ENCODE measurements around the gene AOC2.
A peak's percentile ranks its signal among the peaks of the same experiment; 100 is the strongest.

Gene AOC2

DNA sequence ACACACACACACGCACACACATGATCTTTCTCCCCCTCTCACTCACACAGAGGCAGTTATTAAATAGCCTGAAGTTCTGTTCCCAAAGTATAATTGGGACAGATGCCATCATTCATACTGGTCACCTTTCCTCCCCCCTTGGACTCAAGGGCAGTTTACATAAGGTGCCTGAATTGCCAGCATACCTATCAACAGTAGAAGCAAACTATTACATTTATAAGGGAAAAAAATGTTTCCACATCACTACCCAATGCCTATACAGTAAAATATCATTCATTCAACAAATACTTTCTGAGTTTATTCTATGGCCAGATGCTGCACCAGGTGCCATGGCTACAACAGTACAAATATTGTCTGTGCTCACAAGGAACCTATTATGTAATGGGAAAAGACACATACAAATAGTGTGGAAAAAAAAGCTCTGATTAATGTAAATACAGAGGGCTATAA is 39.4 kb upstream of the AOC2 start:
- Histone ChIP-seq H3K27me3 (ENCODE audit: control insufficient read depth in 1 of 2, insufficient read depth in 2 of 2, low read length in 2 of 2) (no peaks in the 10 kb centered on the region), H3K4me1 (ENCODE audit: control insufficient read depth in 1 of 2, insufficient read depth in 2 of 2, low read length in 2 of 2) (peaks cover 14 to 27% of the 10 kb centered on the region in 2 donors), H3K4me3 (ENCODE audit: low read depth in 1 of 2, low read length in 2 of 2) (no peak overlapping the region), H3K36me3 (ENCODE audit: control insufficient read depth in 1 of 2, insufficient read depth in 2 of 2, low read length in 2 of 2) (peaks cover 0 to 3% of the 10 kb centered on the region in 2 donors), H3K9ac (ENCODE audit: low read depth in 1 of 2, low read length in 2 of 2) (no peak overlapping the region), H3K27ac (ENCODE audit: low read depth, low read length) (no peak overlapping the region), H3K9me3 (ENCODE audit: control insufficient read depth in 1 of 2, low read length in 2 of 2) (no peaks in the 10 kb centered on the region)

DNA sequence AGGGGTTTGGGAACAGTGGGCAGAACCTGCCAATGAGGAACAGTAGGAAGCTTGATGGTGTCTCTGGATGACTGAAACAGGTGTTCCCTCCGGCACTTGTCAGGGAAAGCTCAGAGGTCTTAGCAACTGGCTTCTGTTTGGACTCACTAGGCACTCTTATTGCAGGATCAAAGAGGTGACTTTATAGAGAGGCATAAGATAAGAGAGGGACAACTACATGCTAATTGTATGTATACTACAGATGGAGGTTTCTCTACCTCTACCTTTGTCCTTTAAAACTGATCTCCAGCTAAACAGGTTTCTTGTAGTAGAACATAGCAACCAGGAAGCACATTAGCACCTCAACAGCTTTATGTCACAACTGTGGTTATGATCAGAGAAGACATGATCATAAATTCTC is 38.1 kb upstream of the AOC2 start:
- peak overlapping the region; percentile 73 for H3K27ac ChIP-seq (ENCODE audit: low read depth, low read length)
- H3K9ac ChIP-seq (ENCODE audit: low read depth in 1 of 2, low read length in 2 of 2), result peak overlapping the region in 1 of 2 donors; percentile 11
- peaks cover 8 to 16% of the 10 kb centered on the region in 2 donors for H3K36me3 ChIP-seq (ENCODE audit: control insufficient read depth in 1 of 2, insufficient read depth in 2 of 2, low read length in 2 of 2)
- no peaks in the 10 kb centered on the region for H3K27me3 ChIP-seq (ENCODE audit: control insufficient read depth in 1 of 2, insufficient read depth in 2 of 2, low read length in 2 of 2)
- no peaks in the 10 kb centered on the region for H3K9me3 ChIP-seq (ENCODE audit: control insufficient read depth in 1 of 2, low read length in 2 of 2)
- peak overlapping the region in 1 of 2 donors; percentile 42 for H3K4me3 ChIP-seq (ENCODE audit: low read depth in 1 of 2, low read length in 2 of 2)
- H3K4me1 ChIP-seq (ENCODE audit: control insufficient read depth in 1 of 2, insufficient read depth in 2 of 2, low read length in 2 of 2), result peaks cover 14 to 27% of the 10 kb centered on the region in 2 donors

DNA sequence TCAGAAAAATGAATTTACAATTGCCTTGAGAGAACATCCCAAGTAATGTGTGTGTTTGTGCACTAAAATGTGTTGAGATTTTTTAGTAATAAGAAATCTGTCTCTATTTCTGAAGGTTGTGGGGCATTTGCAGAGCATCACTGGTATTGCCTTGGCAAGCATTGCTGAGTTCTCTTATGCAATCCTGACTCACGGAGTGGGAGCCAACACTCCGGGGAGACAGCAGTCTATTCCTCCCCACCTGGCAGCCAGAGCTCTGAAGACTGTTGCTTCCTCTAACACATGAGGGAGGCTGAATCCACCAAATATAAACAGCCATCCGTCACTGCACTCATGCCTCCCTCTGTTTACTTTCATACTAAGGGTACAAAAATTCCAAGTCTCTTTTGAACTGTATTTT is 35.1 kb upstream of the AOC2 start:
- H3K4me1 ChIP-seq (ENCODE audit: control insufficient read depth in 1 of 2, insufficient read depth in 2 of 2, low read length in 2 of 2), result peaks cover 10 to 21% of the 10 kb centered on the region in 2 donors
- H3K36me3 ChIP-seq (ENCODE audit: control insufficient read depth in 1 of 2, insufficient read depth in 2 of 2, low read length in 2 of 2), result peaks cover 18 to 32% of the 10 kb centered on the region in 2 donors
- H3K4me3 ChIP-seq (ENCODE audit: low read depth in 1 of 2, low read length in 2 of 2), result no peak overlapping the region
- no peaks in the 10 kb centered on the region for H3K9me3 ChIP-seq (ENCODE audit: control insufficient read depth in 1 of 2, low read length in 2 of 2)
- no peaks in the 10 kb centered on the region for H3K27me3 ChIP-seq (ENCODE audit: control insufficient read depth in 1 of 2, insufficient read depth in 2 of 2, low read length in 2 of 2)
- no peak overlapping the region for H3K27ac ChIP-seq (ENCODE audit: low read depth, low read length)
- no peak overlapping the region for H3K9ac ChIP-seq (ENCODE audit: low read depth in 1 of 2, low read length in 2 of 2)

DNA sequence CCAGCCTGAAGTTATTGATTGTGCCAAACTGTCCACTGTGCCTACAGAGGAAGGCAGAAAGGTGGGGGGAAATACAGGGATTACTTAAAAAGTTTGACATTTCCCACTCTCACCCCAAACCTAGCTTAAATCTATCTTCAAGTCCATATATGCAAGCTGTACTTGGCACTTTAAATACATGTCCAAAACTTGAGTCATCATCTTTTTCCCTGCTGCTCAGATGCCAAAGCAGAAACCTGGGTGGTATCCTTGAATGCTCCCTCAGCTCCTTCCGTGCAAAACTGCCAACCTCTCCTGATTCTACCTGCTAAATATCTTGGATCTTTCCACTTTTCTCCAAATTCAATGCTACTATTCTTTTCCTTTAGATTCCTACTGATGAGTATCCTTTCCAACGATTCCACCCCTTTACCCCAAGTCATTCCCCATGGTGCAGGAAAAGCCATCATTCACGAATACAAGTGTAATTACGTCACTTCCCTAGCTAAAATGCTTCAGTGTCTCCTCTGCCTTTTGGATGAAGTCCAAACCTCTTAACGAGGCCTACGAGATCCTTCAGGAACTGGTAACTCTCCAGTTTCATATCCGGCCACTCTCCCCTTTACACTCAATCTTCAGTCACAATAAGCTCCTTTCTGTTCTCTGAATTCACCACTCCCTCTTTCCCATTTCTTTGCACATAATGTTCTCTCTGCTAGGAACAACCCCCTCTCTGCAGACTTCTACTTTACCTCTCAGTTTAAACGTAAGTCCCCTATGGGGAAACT is 29.6 kb upstream of the AOC2 start:
- Histone ChIP-seq H3K9me3 (ENCODE audit: control insufficient read depth in 1 of 2, low read length in 2 of 2) (no peaks in the 10 kb centered on the region), H3K27ac (ENCODE audit: low read depth, low read length) (no peak overlapping the region), H3K36me3 (ENCODE audit: control insufficient read depth in 1 of 2, insufficient read depth in 2 of 2, low read length in 2 of 2) (peaks cover 53 to 85% of the 10 kb centered on the region in 2 donors)

DNA sequence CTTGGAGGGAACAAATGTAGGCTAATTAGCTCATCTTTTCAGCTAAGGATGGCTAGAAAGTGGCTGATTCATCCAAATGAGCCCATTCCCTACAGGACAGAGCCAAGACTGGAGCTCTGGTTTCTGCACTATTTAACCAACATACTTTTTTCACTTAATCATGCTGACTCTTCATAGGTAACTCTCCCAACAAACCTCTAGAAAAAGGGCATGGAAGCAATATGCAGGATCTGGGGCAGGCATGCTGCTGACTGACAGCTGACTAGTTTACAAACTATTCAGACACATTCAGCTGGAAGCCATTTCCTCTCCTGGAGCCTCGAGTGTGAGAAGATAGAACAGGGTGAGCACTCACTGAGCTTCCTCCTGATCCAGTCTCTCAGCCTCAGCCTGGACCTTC is 26.5 kb upstream of the AOC2 start:
- Histone ChIP-seq H3K9ac (ENCODE audit: low read depth in 1 of 2, low read length in 2 of 2) (no peak overlapping the region), H3K27ac (ENCODE audit: low read depth, low read length) (no peak overlapping the region), H3K36me3 (ENCODE audit: control insufficient read depth in 1 of 2, insufficient read depth in 2 of 2, low read length in 2 of 2) (peaks cover 48 to 82% of the 10 kb centered on the region in 2 donors), H3K4me3 (ENCODE audit: low read depth in 1 of 2, low read length in 2 of 2) (no peak overlapping the region), H3K27me3 (ENCODE audit: control insufficient read depth in 1 of 2, insufficient read depth in 2 of 2, low read length in 2 of 2) (no peaks in the 10 kb centered on the region), H3K4me1 (ENCODE audit: control insufficient read depth in 1 of 2, insufficient read depth in 2 of 2, low read length in 2 of 2) (peaks cover 0 to 9% of the 10 kb centered on the region in 2 donors), H3K9me3 (ENCODE audit: control insufficient read depth in 1 of 2, low read length in 2 of 2) (no peaks in the 10 kb centered on the region)

More for the DNA sequence above, 29.6 kb upstream of the AOC2 start:
- H3K9ac ChIP-seq (ENCODE audit: low read depth in 1 of 2, low read length in 2 of 2), result no peak overlapping the region
- peaks cover 0 to 7% of the 10 kb centered on the region in 2 donors for H3K4me1 ChIP-seq (ENCODE audit: control insufficient read depth in 1 of 2, insufficient read depth in 2 of 2, low read length in 2 of 2)
- H3K27me3 ChIP-seq (ENCODE audit: control insufficient read depth in 1 of 2, insufficient read depth in 2 of 2, low read length in 2 of 2), result no peaks in the 10 kb centered on the region
- H3K4me3 ChIP-seq (ENCODE audit: low read depth in 1 of 2, low read length in 2 of 2), result no peak overlapping the region

DNA sequence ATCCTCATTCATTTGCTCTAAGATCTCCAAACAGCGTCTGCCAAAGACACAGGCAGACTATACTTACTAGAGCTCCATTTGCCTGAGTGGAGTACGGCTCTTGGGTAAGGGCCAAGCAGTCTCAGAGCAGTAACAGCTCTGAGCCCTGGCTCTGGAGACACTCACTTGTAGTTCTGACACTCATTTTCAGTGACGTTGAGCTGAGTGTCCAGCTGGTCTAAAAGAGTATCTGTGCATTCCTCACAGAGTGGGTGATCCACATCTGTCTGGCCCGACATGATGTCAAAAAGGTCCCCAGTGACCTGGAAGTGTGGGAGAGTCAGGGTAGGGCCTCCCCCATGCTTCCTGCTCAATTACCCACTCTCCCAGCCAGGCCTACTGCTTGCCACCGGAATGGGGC is 26.0 kb upstream of the AOC2 start:
- Histone ChIP-seq H3K9ac (ENCODE audit: low read depth in 1 of 2, low read length in 2 of 2) (no peak overlapping the region), H3K27ac (ENCODE audit: low read depth, low read length) (no peak overlapping the region), H3K4me1 (ENCODE audit: control insufficient read depth in 1 of 2, insufficient read depth in 2 of 2, low read length in 2 of 2) (peaks cover under 1 to 14% of the 10 kb centered on the region in 2 donors), H3K27me3 (ENCODE audit: control insufficient read depth in 1 of 2, insufficient read depth in 2 of 2, low read length in 2 of 2) (no peaks in the 10 kb centered on the region), H3K9me3 (ENCODE audit: control insufficient read depth in 1 of 2, low read length in 2 of 2) (no peaks in the 10 kb centered on the region), H3K36me3 (ENCODE audit: control insufficient read depth in 1 of 2, insufficient read depth in 2 of 2, low read length in 2 of 2) (peaks cover 48 to 79% of the 10 kb centered on the region in 2 donors), H3K4me3 (ENCODE audit: low read depth in 1 of 2, low read length in 2 of 2) (no peak overlapping the region)

DNA sequence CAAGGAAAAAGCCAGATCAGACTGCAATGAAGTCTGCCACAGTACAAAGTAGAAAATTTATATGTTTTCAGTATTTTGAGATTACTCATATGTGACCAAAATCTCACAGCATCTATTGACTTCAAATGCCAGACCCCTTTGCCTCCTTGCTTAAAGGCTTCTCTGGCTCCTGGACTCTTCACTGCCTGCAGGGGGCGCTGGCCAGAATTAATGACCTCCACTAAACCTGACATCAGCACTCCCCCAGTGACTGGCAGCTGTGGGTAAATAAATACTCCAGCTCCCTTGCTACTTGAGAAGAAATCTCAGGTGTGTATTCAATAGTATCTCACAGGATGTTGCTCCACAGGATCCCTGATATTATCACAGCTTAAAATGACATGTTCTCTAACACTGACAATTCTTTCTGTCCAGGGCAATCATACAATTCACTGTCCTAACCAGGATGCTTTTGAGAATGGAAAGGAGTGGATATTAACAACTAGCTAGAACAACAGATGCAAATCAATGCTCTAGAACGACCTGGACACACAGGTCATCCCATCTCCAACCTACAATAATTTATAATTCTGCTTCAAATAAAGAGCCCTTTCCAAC is 24.3 kb upstream of the AOC2 start:
- no peak overlapping the region for H3K27ac ChIP-seq (ENCODE audit: low read depth, low read length)
- no peaks in the 10 kb centered on the region for H3K9me3 ChIP-seq (ENCODE audit: control insufficient read depth in 1 of 2, low read length in 2 of 2)
- peaks cover 4 to 18% of the 10 kb centered on the region in 2 donors for H3K4me1 ChIP-seq (ENCODE audit: control insufficient read depth in 1 of 2, insufficient read depth in 2 of 2, low read length in 2 of 2)
- H3K9ac ChIP-seq (ENCODE audit: low read depth in 1 of 2, low read length in 2 of 2), result no peak overlapping the region
- no peaks in the 10 kb centered on the region for H3K27me3 ChIP-seq (ENCODE audit: control insufficient read depth in 1 of 2, insufficient read depth in 2 of 2, low read length in 2 of 2)
- peaks cover 37 to 65% of the 10 kb centered on the region in 2 donors for H3K36me3 ChIP-seq (ENCODE audit: control insufficient read depth in 1 of 2, insufficient read depth in 2 of 2, low read length in 2 of 2)
- H3K4me3 ChIP-seq (ENCODE audit: low read depth in 1 of 2, low read length in 2 of 2), result no peak overlapping the region

DNA sequence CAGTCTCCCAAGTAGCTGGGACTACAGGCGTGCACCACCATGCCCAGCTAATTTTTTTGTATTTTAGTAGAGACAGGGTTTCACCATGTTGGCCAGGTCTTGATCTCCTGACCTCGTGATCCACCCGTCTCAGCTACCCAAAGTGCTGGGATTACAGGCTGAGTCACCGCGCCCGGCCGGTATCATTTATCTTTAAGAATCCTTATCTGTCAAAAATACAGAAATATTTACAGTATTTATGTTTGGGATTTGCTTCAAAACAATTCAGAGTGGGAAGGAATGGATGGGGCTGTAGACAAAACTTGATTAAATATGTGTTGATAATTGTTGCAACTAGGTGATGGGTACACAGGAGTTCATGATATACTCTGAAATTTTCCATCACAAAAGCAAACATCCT is 23.2 kb upstream of the AOC2 start:
- Histone ChIP-seq H3K4me3 (ENCODE audit: low read depth in 1 of 2, low read length in 2 of 2) (no peak overlapping the region), H3K36me3 (ENCODE audit: control insufficient read depth in 1 of 2, insufficient read depth in 2 of 2, low read length in 2 of 2) (peaks cover 28 to 54% of the 10 kb centered on the region in 2 donors), H3K27me3 (ENCODE audit: control insufficient read depth in 1 of 2, insufficient read depth in 2 of 2, low read length in 2 of 2) (no peaks in the 10 kb centered on the region), H3K9ac (ENCODE audit: low read depth in 1 of 2, low read length in 2 of 2) (no peak overlapping the region), H3K9me3 (ENCODE audit: control insufficient read depth in 1 of 2, low read length in 2 of 2) (no peaks in the 10 kb centered on the region), H3K27ac (ENCODE audit: low read depth, low read length) (no peak overlapping the region), H3K4me1 (ENCODE audit: control insufficient read depth in 1 of 2, insufficient read depth in 2 of 2, low read length in 2 of 2) (peaks cover 4 to 11% of the 10 kb centered on the region in 2 donors)

DNA sequence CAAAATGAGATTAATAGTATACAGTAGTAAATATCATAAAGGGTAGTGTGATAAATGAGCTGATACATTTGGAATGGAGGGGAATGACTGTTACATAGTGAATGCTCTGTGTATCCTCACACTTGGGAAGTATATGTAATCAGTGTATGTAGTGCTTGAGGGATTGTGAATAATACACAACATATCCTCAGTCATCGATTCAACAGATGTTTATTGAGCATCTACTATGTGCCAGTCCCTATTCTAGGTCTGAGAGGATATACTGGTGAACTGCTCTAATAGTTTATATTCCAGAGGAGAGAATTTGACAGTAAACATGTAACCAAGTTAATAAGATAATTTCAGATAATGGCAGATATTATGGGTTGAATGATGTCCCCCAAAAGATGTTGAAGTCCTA is 16.9 kb upstream of the AOC2 start:
- H3K4me1 ChIP-seq (ENCODE audit: control insufficient read depth in 1 of 2, insufficient read depth in 2 of 2, low read length in 2 of 2), result peaks cover 9 to 15% of the 10 kb centered on the region in 2 donors
- no peaks in the 10 kb centered on the region for H3K27me3 ChIP-seq (ENCODE audit: control insufficient read depth in 1 of 2, insufficient read depth in 2 of 2, low read length in 2 of 2)
- H3K4me3 ChIP-seq (ENCODE audit: low read depth in 1 of 2, low read length in 2 of 2), result no peak overlapping the region
- no peak overlapping the region for H3K9ac ChIP-seq (ENCODE audit: low read depth in 1 of 2, low read length in 2 of 2)
- H3K9me3 ChIP-seq (ENCODE audit: control insufficient read depth in 1 of 2, low read length in 2 of 2), result no peaks in the 10 kb centered on the region
- H3K27ac ChIP-seq (ENCODE audit: low read depth, low read length), result no peak overlapping the region
- no peaks in the 10 kb centered on the region for H3K36me3 ChIP-seq (ENCODE audit: control insufficient read depth in 1 of 2, insufficient read depth in 2 of 2, low read length in 2 of 2)

DNA sequence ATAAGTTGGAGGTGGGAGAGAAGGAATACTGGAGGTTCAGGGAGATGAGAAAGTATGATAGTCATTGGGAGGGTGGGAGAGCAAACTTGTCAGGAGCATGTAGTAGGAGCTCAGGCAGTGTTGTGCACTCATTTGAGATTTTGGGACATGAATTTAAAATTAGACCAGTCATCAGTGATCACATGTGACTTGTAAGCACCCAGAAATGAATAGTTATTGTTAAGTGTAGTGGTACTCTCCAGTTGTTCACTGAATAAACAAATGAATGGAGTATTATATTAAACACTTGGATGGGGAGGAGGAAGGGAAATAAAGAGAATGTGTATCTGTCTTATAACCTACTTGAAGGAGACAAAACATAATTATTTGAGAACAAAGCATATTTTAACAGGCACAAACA is 13.4 kb upstream of the AOC2 start:
- Histone ChIP-seq H3K9me3 (ENCODE audit: control insufficient read depth in 1 of 2, low read length in 2 of 2) (no peaks in the 10 kb centered on the region), H3K4me3 (ENCODE audit: low read depth in 1 of 2, low read length in 2 of 2) (no peak overlapping the region), H3K9ac (ENCODE audit: low read depth in 1 of 2, low read length in 2 of 2) (no peak overlapping the region), H3K4me1 (ENCODE audit: control insufficient read depth in 1 of 2, insufficient read depth in 2 of 2, low read length in 2 of 2) (peaks cover 18 to 20% of the 10 kb centered on the region in 2 donors), H3K27me3 (ENCODE audit: control insufficient read depth in 1 of 2, insufficient read depth in 2 of 2, low read length in 2 of 2) (no peaks in the 10 kb centered on the region), H3K36me3 (ENCODE audit: control insufficient read depth in 1 of 2, insufficient read depth in 2 of 2, low read length in 2 of 2) (peaks cover 0 to 8% of the 10 kb centered on the region in 2 donors), H3K27ac (ENCODE audit: low read depth, low read length) (no peak overlapping the region)
